ENCODE results near the gene MTMR6.
"Not testable (repeated sequence)": the region's sequence is repeated elsewhere in the genome, so short reads cannot be mapped to it uniquely, and the experiment has no call there.

The MTMR6 gene

DNA sequence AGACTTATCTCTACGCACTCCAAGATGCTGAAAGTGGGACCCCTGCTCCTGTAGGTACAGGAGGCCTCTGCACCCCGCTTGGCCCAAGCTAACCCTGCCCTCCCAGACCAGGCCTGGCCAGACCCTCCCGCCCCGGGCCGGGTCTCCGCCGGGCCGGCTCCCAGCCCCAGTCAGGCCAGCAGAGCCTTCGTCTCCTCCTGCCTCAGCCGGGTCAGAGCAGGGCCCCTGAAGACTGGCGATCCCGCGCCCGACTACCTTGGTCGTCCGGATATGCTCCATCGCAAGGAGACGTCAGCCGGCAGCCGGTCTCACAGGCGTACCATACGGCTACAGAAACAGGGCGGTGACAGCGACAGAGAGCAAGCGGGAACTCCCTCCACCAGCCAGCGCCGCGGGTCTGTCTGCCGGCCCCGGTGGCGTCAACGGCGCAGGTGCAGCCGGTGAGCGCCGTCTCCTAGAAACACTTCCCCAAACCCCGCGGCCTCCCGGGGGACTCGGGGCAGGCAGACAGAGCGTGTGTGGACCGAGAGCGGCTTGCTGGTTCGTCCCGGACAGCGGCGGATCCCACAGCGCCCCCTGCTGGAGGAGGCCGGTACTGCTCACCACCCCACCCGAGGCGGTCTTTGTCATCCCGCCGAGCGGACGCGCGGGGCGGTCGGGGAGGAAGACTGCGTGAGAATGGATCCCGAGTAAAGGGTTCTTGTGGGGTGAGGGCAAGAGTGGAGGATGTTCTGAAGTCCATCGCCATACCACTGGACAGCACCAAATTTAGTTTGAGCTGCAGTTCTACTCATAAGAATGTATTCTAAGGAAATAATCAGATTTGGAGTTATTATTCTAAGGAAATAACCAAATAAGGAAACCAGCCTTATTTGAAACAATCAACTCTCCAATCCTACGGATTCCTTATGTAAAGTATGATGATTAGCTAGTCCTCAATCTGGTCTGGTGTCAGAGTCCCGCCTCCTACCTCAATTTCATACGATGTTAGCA lies at the start of gene MTMR6:
Gene MTMR6 (minus strand): TSS at position 520 of the 993 bp plus-strand sequence. CDS start 241 bp downstream, at position 279.
- peak; percentile 90 for DNase-seq (ENCODE audit: low read depth)

GRCh38 chr13:25335856-25336255 lies 48.6 kb upstream of the MTMR6 start:
- no peak for DNase-seq (ENCODE audit: low read depth)

GRCh38 chr13:25330541-25330940 lies 43.3 kb upstream of the MTMR6 start:
- no peak for DNase-seq (ENCODE audit: low read depth)

GRCh38 chr13:25329706-25330105 lies 42.4 kb upstream of the MTMR6 start:
- no peak for DNase-seq (ENCODE audit: low read depth)

- DNase-seq (ENCODE audit: low read depth), result no peak
Measured at GRCh38 chr13:25324100-25324499, 36.8 kb upstream of the MTMR6 start.

- no peak for DNase-seq (ENCODE audit: low read depth)
Measured at GRCh38 chr13:25319771-25320170, 32.5 kb upstream of the MTMR6 start.

- not testable (repeated sequence) for DNase-seq (ENCODE audit: low read depth)
Measured at GRCh38 chr13:25318946-25319345, 31.7 kb upstream of the MTMR6 start.

DNA sequence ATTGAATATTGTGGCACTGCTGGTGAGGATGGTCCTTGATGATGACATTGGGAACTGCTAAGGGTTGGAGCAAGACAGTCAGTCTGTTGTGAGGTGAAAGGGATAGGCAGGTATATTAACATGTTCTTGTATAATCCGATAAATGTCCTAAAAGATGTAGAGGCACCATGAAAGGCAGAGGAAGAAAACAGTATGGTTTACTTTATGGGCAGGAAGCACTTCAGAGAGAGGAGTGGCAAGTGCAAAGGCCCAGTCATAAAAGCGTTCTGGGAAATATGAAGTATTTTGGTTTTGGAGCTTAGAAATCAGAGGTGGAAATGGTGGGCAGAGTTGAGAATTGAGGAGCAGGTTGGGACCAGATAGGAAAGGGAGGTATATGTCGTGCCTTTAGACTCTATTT lies 23.6 kb upstream of the MTMR6 start:
- DNase-seq (ENCODE audit: low read depth), result no peak

GRCh38 chr13:25306671-25307464 lies 19.6 kb upstream of the MTMR6 start:
- DNase-seq (ENCODE audit: low read depth), result no peak

GRCh38 chr13:25302121-25302520 lies 14.8 kb upstream of the MTMR6 start:
- DNase-seq (ENCODE audit: low read depth), result no peak

DNA sequence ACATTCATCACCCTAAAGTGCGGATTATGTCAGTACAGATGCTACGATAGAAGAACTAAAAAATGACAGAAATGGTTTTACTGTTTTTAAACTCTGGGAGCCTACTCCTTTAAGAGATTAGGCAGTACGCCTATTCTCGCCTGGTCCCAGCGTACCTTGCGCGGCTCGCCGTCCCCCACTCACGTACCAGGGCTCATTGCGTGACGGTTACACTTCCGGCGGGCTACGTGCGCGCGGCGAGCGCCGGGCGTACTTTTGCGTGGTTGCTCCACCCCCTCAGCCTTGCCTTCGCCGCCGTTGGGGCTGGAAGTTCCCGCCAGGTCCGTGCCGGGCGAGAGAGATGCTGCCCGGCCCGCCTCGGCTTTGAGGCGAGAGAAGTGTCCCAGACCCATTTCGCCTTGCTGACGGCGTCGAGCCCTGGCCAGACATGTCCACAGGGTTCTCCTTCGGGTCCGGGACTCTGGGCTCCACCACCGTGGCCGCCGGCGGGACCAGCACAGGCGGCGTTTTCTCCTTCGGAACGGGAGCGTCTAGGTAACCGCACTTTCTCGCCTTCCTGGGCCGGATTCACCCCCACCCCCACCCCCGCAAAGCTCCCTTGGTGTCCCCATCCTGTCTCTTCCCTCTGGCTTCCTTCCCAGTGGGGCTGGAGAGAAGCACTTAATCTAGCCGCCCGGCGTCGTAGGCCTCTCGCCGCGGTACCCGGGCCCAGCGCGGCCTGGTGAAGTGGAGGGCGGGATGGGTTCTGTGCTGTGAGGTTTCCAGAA lies 14.2 kb upstream of the MTMR6 start, which contains the start of gene NUP58:
Gene NUP58 (plus strand): TSS at position 279 of the 767 bp plus-strand sequence. CDS start 149 bp downstream, at position 428.
- peak; percentile 88 for DNase-seq (ENCODE audit: low read depth)

DNA sequence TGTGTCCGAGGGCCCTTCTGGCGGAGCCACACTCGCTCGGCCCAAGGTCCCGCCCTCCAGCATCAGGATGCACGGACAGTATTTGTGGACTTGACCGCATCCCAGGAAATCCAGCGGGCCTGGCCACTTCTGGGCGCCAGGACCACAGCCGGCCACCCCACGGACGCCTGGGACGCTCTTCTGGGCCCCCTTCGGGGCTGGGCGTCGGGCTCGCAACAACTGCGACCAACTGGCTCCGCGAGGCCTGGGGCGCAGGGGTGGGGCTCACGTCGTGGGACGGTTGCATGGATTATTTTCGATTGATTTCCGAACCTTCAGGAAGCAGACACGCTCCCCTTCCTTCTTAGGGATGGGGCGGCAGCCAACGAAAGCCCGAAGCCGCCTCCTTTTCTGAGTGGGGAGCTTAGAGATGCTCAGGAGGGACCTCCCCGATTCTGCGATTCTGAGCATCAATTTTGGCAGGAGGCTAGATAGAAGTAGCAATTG lies 13.6 kb upstream of the MTMR6 start:
- DNase-seq (ENCODE audit: low read depth), result no peak

- DNase-seq (ENCODE audit: low read depth), result no peak
Measured at GRCh38 chr13:25295701-25296100, 8.4 kb upstream of the MTMR6 start.

- no peak for DNase-seq (ENCODE audit: low read depth)
Measured at GRCh38 chr13:25295228-25295627, 7.9 kb upstream of the MTMR6 start.

DNA sequence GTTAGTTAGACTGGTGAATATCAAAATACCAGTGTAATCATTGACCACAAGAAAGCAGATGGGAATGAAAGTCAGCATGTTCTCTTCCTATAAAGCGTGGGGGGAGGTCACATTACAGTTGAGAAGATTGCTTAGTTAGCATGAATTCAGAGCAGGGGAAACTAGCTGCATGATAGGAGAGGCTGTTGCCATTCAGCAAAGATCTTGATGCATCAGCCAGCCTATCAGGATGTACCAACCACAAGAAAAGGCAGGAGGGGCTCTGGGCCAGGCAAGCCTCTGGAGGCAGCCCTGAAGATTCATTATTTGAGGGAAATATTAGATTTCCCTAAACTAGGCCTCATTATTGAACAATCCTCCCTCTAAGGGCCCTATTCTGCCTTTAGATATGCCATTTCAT lies 5.0 kb upstream of the MTMR6 start:
- no peak for DNase-seq (ENCODE audit: low read depth)

- no peak for DNase-seq (ENCODE audit: low read depth)
Measured at GRCh38 chr13:25291691-25292090, 4.4 kb upstream of the MTMR6 start.

DNA sequence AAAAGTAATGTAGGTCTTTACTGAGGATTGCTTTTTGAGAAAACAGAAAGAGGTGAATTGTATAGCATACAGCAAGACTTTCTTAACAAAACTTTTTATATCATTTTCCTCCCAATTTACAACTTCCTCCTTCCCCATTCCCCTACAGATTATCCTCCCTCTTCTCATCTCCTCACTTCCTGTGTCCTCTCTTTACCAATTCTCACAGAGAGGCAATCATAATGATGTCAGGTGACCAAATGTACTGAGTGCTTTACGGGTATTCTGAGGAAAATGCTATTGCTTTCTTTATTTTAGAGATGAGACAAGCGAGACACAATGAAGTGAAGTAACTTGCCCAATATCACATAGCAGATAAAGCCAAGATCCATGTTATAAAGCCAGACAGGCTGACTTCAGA lies 1.7 kb upstream of the MTMR6 start:
- DNase-seq (ENCODE audit: low read depth), result no peak

- no peak for DNase-seq (ENCODE audit: low read depth)
Measured at GRCh38 chr13:25286308-25286968, 850 bp downstream of the MTMR6 start.

DNA sequence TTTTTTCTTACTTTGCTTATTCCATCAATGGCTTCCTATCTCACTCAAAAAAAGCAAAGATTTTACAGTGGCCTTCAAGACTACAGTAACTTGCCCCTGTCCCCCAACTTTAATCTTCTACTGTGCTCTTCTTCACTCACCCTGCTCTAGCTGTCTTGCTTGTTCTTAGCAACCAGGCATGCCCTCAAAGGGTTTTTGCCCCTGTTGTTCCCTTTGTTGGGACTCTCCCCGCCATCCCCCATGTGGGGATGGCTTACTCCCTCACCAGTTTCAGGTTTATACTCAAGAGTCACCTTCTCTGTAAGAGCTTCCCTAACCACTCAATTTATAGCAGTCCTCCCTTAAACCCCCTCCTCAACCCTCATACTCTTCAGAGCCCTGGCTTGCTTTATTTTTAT lies 5.4 kb downstream of the MTMR6 start:
- no peak for DNase-seq (ENCODE audit: low read depth)

- DNase-seq (ENCODE audit: low read depth), result no peak
Measured at GRCh38 chr13:25281193-25281934, 5.9 kb downstream of the MTMR6 start.

- no peak for DNase-seq (ENCODE audit: low read depth)
Measured at GRCh38 chr13:25280396-25280795, 6.9 kb downstream of the MTMR6 start.

All from activated T-helper 1 cell treated with Interleukin-2 at 50 U/mL for 16 hours (primary cell).